ENCODE data around the gene CBY1. TPM values are rescaled to one million over a fixed set of nuclear protein-coding genes. Genes with fewer than 3 reads are reported as not detected.

Gene CBY1
- total RNA-seq, 4 donors from 2014 or later, result 13.6 to 26.0 (median 23.0) TPM

GRCh38 chr22:38705235-38706100 is 49.0 kb downstream of the CBY1 start, which contains the start of gene GTPBP1:
Gene GTPBP1 (plus strand): TSS chr22:38705944. CDS start chr22:38705956, 12 bp downstream.
- WGBS, 2 donors, result 0% methylated on average over 7 to 43 of the region's 55 CpGs
- DNase-seq, result peak; percentile 99
- TF ChIP-seq POLR2A (IDR thresholded peaks at IDR 0.05), result peak; percentile 68 to 97
- peak in 2 of 6 experiments; percentile 10 to 26 for TF ChIP-seq CTCF (IDR thresholded peaks at IDR 0.05)
- Histone ChIP-seq H3K36me3 (no peaks in the 10 kb centered on the region), H3K4me1 (peaks cover 19 to 30% of the 10 kb centered on the region in 2 donors), H3K9me3 (no peaks in the 10 kb centered on the region), H3K4me3 (replicated peaks in 1 of 3) (peak within 1 kb of the TSS; percentile 74 to 96 (median 81)), H3K27me3 (no peaks in the 10 kb centered on the region), H3K27ac (peak within 1 kb of the TSS; percentile 90 to 97 (median 93))
- intact Hi-C loops (cut with DNase I), result loop anchor here (5.0 kb wide), 1 partner anchor 47 kb away; no protein-coding TSS in a partner anchor

- peak overlapping the region; percentile 90 to 97 (median 93) for H3K27ac ChIP-seq
- H3K4me3 ChIP-seq (replicated peaks in 1 of 3), result peak overlapping the region; percentile 74 to 96 (median 81)
- TF ChIP-seq CTCF (IDR thresholded peaks at IDR 0.05), result no peak
- peak in 1 of 2 donors; percentile 38 for TF ChIP-seq POLR2A (IDR thresholded peaks at IDR 0.05)
- H3K4me1 ChIP-seq, result peaks cover 18 to 30% of the 10 kb centered on the region in 2 donors
- peak; percentile 53 to 55 for DNase-seq
- no peaks in the 10 kb centered on the region for H3K27me3 ChIP-seq
- intact Hi-C loops (cut with DNase I), result loop anchor here (5.0 kb wide), 1 partner anchor 46 kb away; no protein-coding TSS in a partner anchor
- H3K9me3 ChIP-seq, result no peaks in the 10 kb centered on the region
- H3K36me3 ChIP-seq, result no peaks in the 10 kb centered on the region
- 0 to 1% methylated on average over 20 to 38 of the region's 80 CpGs for WGBS, 2 donors
Observed at GRCh38 chr22:38706101-38706900, 49.9 kb downstream of the CBY1 start.

- no peaks in the 10 kb centered on the region for H3K9me3 ChIP-seq
- peak overlapping the region; percentile 74 to 96 (median 81) for H3K4me3 ChIP-seq (replicated peaks in 1 of 3)
- no peaks in the 10 kb centered on the region for H3K36me3 ChIP-seq
- no peaks in the 10 kb centered on the region for H3K27me3 ChIP-seq
- peaks cover 13 to 25% of the 10 kb centered on the region in 2 donors for H3K4me1 ChIP-seq
- intact Hi-C loops (cut with DNase I), result loop anchor here (5.0 kb wide), 1 partner anchor 45 kb away; no protein-coding TSS in a partner anchor
- no peak for DNase-seq
- TF ChIP-seq POLR2A (IDR thresholded peaks at IDR 0.05), result no peak
- no peak for TF ChIP-seq CTCF (IDR thresholded peaks at IDR 0.05)
- H3K27ac ChIP-seq, result peak overlapping the region; percentile 90 to 97 (median 93)
- WGBS, 2 donors, result 4 to 5% methylated on average over 4 of the region's 4 CpGs
Observed at GRCh38 chr22:38706901-38707195, 50.4 kb downstream of the CBY1 start.

GRCh38 chr22:38707346-38707745 is 50.9 kb downstream of the CBY1 start:
- peaks cover 13 to 25% of the 10 kb centered on the region in 2 donors for H3K4me1 ChIP-seq
- intact Hi-C loops (cut with DNase I), result loop anchor here (5.0 kb wide), 1 partner anchor 45 kb away; no protein-coding TSS in a partner anchor
- WGBS, 2 donors, result 48 to 57% methylated on average over 2 of the region's 2 CpGs

More at GRCh38 chr22:38707346-38707745, 50.9 kb downstream of the CBY1 start:
- peak overlapping the region in 1 of 3 donors; percentile 96 for H3K4me3 ChIP-seq (replicated peaks in 1 of 3)
- DNase-seq, result no peak
- peak overlapping the region in 2 of 3 donors; percentile 93 to 97 for H3K27ac ChIP-seq
- H3K9me3 ChIP-seq, result no peaks in the 10 kb centered on the region
- TF ChIP-seq CTCF (IDR thresholded peaks at IDR 0.05), result no peak
- H3K36me3 ChIP-seq, result no peaks in the 10 kb centered on the region
- H3K27me3 ChIP-seq, result no peaks in the 10 kb centered on the region
